Forelimb muscle (tissue), 1 donor: ENCODE data around the gene KIF4A. TPM values are rescaled to one million over a fixed set of nuclear protein-coding genes. Genes with fewer than 3 reads are reported as not detected.

Source experiments
- DNase-seq: peaks from one replicate; pipeline ENCODE4 v3.0.0-alpha.2; 2013; ENCODE audit warnings: low read depth
- polyA plus RNA-seq: library from polyadenylated mRNA; unstranded; fragments of 120-200 nt; gene quantifications from one replicate; pipeline ENCODE4 v1.2.1, GENCODE V29; 2013; ENCODE audit not compliant: insufficient read length

KIF4A gene
- polyA plus RNA-seq, 1 donor: 5.5 TPM

- DNase-seq: no peak
These were observed 148.2 kb downstream of the KIF4A start for GRCh38 chrX:70437921-70438665.

GRCh38 chrX:70439016-70439415 is 149.1 kb downstream of the KIF4A start:
- DNase-seq: no peak

GRCh38 chrX:70442224-70442623 is 152.3 kb downstream of the KIF4A start:
- DNase-seq: no peak

- no peak for DNase-seq
These were observed 154.5 kb downstream of the KIF4A start, which contains the start of gene DLG3 for GRCh38 chrX:70444326-70444945. Gene DLG3, plus strand, starts transcription at chrX:70444835. Its CDS starts 367 bp downstream, at chrX:70445202.

- no peak for DNase-seq
These were observed 155.2 kb downstream of the KIF4A start for GRCh38 chrX:70444946-70445656.

- DNase-seq: no peak
These were observed 156.0 kb downstream of the KIF4A start for GRCh38 chrX:70445951-70446350.

GRCh38 chrX:70446380-70447350 is 156.8 kb downstream of the KIF4A start:
- DNase-seq: no peak

GRCh38 chrX:70449457-70449966 is 159.6 kb downstream of the KIF4A start:
- DNase-seq: no peak

GRCh38 chrX:70452143-70452733 is 162.3 kb downstream of the KIF4A start:
- no peak for DNase-seq

GRCh38 chrX:70453024-70453618 is 163.2 kb downstream of the KIF4A start:
- no peak for DNase-seq

GRCh38 chrX:70454441-70455365 is 164.8 kb downstream of the KIF4A start:
- no peak for DNase-seq

GRCh38 chrX:70455366-70456202 is 165.7 kb downstream of the KIF4A start:
- no peak for DNase-seq

GRCh38 chrX:70456256-70456655 is 166.4 kb downstream of the KIF4A start:
- DNase-seq: no peak

- no peak for DNase-seq
These were observed 171.1 kb downstream of the KIF4A start for GRCh38 chrX:70461026-70461425.

- DNase-seq: no peak
These were observed 174.1 kb downstream of the KIF4A start for GRCh38 chrX:70464051-70464450.

GRCh38 chrX:70466968-70467367 is 177.1 kb downstream of the KIF4A start:
- DNase-seq: no peak

GRCh38 chrX:70468709-70469108 is 178.8 kb downstream of the KIF4A start:
- DNase-seq: no peak
